ENCODE measurements around the gene SOX8. TPM values are rescaled to one million over a fixed set of nuclear protein-coding genes. Genes with fewer than 3 reads are reported as not detected.
"Not testable (repeated sequence)": the region's sequence is repeated elsewhere in the genome, so short reads cannot be mapped to it uniquely, and the experiment has no call there.

SOX8 gene
- total RNA-seq, 1 experiment from 2014 or later, result 1.4 TPM

DNA sequence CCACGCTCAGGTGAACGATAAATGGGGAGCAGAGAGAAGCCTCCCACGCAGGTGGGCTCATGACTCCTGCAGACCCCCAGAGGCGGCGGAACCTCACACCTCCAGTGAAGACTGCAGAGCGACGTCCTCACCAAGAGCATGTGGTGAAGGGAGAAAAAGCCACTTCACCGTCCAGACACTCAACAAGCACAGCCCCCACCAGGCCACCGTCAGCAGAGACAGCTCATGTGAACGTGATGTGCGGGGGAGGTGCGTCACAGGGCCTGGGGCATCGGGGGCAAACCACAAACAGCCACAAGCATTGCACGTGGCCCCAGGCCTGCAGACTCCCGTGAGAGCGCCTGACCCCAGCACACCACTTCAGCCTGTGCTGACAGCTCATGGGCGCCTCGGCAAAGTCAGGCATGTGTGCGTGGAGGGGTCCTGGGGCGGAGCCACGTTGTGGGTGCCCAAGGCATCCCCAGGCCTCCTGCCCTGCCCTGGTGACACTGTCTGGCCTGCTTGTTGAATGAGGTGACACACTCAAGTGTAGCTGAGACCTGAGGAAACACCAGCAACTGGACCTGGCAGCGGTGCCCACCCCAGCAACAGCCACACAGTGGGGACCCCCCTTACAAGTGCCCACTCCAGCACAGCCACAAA lies 29.8 kb upstream of the SOX8 start:
- TF ChIP-seq, protein P1, sequence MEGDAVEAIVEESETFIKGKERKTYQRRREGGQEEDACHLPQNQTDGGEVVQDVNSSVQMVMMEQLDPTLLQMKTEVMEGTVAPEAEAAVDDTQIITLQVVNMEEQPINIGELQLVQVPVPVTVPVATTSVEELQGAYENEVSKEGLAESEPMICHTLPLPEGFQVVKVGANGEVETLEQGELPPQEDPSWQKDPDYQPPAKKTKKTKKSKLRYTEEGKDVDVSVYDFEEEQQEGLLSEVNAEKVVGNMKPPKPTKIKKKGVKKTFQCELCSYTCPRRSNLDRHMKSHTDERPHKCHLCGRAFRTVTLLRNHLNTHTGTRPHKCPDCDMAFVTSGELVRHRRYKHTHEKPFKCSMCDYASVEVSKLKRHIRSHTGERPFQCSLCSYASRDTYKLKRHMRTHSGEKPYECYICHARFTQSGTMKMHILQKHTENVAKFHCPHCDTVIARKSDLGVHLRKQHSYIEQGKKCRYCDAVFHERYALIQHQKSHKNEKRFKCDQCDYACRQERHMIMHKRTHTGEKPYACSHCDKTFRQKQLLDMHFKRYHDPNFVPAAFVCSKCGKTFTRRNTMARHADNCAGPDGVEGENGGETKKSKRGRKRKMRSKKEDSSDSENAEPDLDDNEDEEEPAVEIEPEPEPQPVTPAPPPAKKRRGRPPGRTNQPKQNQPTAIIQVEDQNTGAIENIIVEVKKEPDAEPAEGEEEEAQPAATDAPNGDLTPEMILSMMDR (conservative IDR thresholded peaks at IDR 0.05; ENCODE audit: low read depth, low read length), result no peak
- TF ChIP-seq EZH2 (IDR thresholded peaks at IDR 0.05; ENCODE audit: borderline replicate concordance, low read depth, low read length, poor library complexity, severe bottlenecking), result no peak
- Histone ChIP-seq H3K36me3 (ENCODE audit: insufficient read depth, low read length, poor library complexity, severe bottlenecking) (no peaks in the 10 kb centered on the region), H3K9me3 (ENCODE audit: low read depth, low read length, poor library complexity, severe bottlenecking) (no peaks in the 10 kb centered on the region), H3K4me1 (ENCODE audit: insufficient read depth, low read length, poor library complexity, severe bottlenecking) (peaks cover 8% of the 10 kb centered on the region), H3K27ac (ENCODE audit: low read depth, low read length, poor library complexity, severe bottlenecking) (no peak overlapping the region), H3K4me3 (ENCODE audit: low read depth, low read length, poor library complexity, severe bottlenecking) (no peak overlapping the region), H3K27me3 (replicated peaks; ENCODE audit: insufficient read depth, low read depth, low read length, poor library complexity) (no peaks in the 10 kb centered on the region)
- DNase-seq (ENCODE audit: low spot score), result no peak
- intact Hi-C loops (cut with micrococcal nuclease; ENCODE audit: unreplicated experiment), result no loop called here
- ChIA-PET CTCF (no interaction called here), POLR2A (ENCODE audit: low non-redundant PET) (no interaction called here)
- no TSS peak for BruUV-seq (replicated peaks)

- Histone ChIP-seq H3K4me3 (ENCODE audit: low read depth, low read length, poor library complexity, severe bottlenecking) (no peak overlapping the region), H3K9me3 (ENCODE audit: low read depth, low read length, poor library complexity, severe bottlenecking) (no peaks in the 10 kb centered on the region), H3K27ac (ENCODE audit: low read depth, low read length, poor library complexity, severe bottlenecking) (no peak overlapping the region), H3K4me1 (ENCODE audit: insufficient read depth, low read length, poor library complexity, severe bottlenecking) (peaks cover 3% of the 10 kb centered on the region), H3K27me3 (replicated peaks; ENCODE audit: insufficient read depth, low read depth, low read length, poor library complexity) (no peaks in the 10 kb centered on the region), H3K36me3 (ENCODE audit: insufficient read depth, low read length, poor library complexity, severe bottlenecking) (no peaks in the 10 kb centered on the region)
- DNase-seq (ENCODE audit: low spot score), result no peak
- ChIA-PET CTCF (no interaction called here), POLR2A (ENCODE audit: low non-redundant PET) (no interaction called here)
- no TSS peak for BruUV-seq (replicated peaks)
- TF ChIP-seq, protein P1 (conservative IDR thresholded peaks at IDR 0.05; ENCODE audit: low read depth, low read length), result no peak
- no peak for TF ChIP-seq EZH2 (IDR thresholded peaks at IDR 0.05; ENCODE audit: borderline replicate concordance, low read depth, low read length, poor library complexity, severe bottlenecking)
- intact Hi-C loops (cut with micrococcal nuclease; ENCODE audit: unreplicated experiment), result no loop called here
These were observed 29.2 kb upstream of the SOX8 start for GRCh38 chr16:952321-952720.

DNA sequence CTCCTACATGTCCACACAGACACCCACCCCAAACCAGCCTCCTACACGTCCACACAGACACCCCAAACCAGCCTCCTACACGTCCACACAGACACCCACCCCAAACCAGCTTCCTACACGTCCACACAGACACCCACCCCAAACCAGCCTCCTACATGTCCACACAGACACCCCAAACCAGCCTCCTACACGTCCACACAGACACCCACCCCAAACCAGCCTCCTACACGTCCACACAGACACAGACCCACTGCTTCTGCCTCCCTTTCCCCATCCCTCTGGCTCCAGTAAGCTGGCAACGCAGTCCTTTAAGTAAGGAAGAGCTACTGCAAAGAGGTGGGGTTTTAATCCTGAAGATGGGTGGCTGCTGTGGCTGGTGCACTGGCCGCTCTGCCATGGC lies 27.8 kb upstream of the SOX8 start:
- H3K27me3 ChIP-seq (replicated peaks; ENCODE audit: insufficient read depth, low read depth, low read length, poor library complexity); POLR2A ChIA-PET (ENCODE audit: low non-redundant PET); H3K36me3 ChIP-seq (ENCODE audit: insufficient read depth, low read length, poor library complexity, severe bottlenecking); H3K27ac ChIP-seq (ENCODE audit: low read depth, low read length, poor library complexity, severe bottlenecking); DNase-seq (ENCODE audit: low spot score); CTCF ChIA-PET; H3K4me3 ChIP-seq (ENCODE audit: low read depth, low read length, poor library complexity, severe bottlenecking); H3K4me1 ChIP-seq (ENCODE audit: insufficient read depth, low read length, poor library complexity, severe bottlenecking); H3K9me3 ChIP-seq (ENCODE audit: low read depth, low read length, poor library complexity, severe bottlenecking); BruUV-seq (replicated peaks); intact Hi-C loops (cut with micrococcal nuclease; ENCODE audit: unreplicated experiment): not testable (repeated sequence)

DNA sequence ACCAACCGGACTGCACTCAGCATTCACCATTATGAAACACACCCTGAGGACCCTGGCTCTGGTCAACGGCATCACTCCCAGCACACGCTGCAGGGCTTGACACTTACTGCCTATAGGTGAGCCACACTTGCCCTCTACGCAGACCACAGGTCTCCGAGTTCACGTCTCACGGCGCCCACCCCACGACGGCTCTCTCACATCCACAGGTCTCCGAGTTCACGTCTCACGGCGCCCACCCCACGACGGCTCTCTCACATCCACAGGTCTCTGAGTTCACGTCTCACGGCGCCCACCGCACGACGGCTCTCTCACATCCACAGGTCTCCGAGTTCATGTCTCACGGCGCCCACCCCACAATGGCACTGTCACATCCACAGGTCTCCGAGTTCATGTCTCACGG lies 25.8 kb upstream of the SOX8 start:
- POLR2A ChIA-PET (ENCODE audit: low non-redundant PET); H3K4me3 ChIP-seq (ENCODE audit: low read depth, low read length, poor library complexity, severe bottlenecking); H3K27me3 ChIP-seq (replicated peaks; ENCODE audit: insufficient read depth, low read depth, low read length, poor library complexity); BruUV-seq (replicated peaks); CTCF ChIA-PET; H3K36me3 ChIP-seq (ENCODE audit: insufficient read depth, low read length, poor library complexity, severe bottlenecking); H3K9me3 ChIP-seq (ENCODE audit: low read depth, low read length, poor library complexity, severe bottlenecking); H3K4me1 ChIP-seq (ENCODE audit: insufficient read depth, low read length, poor library complexity, severe bottlenecking); DNase-seq (ENCODE audit: low spot score); intact Hi-C loops (cut with micrococcal nuclease; ENCODE audit: unreplicated experiment); H3K27ac ChIP-seq (ENCODE audit: low read depth, low read length, poor library complexity, severe bottlenecking): not testable (repeated sequence)
